DND-41 (cell line): ENCODE measurements around the gene BCO1.

Experiments
- EZH2 ChIP-seq: IDR thresholded peaks from 3 replicates; pipeline ENCODE4 v1.6.1; 2012; ENCODE audit warnings: borderline replicate concordance, low read depth, mild to moderate bottlenecking, moderate library complexity, low read length, inconsistent platforms; ENCODE audit not compliant: severe bottlenecking
- TF ChIP-seq, protein P1 (sequence below): IDR thresholded peaks from 2 replicates; pipeline ENCODE4 v1.5.1; 2012; ENCODE audit warnings: borderline replicate concordance, low read length, moderate library complexity, mild to moderate bottlenecking; ENCODE audit not compliant: poor library complexity, severe bottlenecking; ENCODE audit errors: extremely low read depth

DNA sequence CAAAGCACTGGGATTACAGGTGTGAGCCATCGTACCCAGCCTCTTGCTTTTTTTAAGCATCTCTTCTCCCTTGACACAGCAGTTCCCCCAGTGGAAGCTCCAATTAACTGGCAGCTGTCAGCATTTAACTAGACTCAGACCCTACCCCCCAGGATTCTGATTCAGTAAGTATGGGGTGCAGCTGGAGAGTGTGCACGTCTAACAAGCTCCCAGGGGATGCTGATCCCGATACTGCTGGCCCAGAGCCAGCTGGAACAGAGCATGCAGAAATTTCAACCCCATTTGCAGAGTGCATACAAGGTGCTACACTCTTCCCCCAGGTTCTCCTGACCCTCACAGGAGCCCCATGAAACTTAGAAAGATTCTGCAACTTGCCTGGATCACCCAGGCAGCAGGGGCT is 27.7 kb upstream of the BCO1 start:
- TF ChIP-seq, protein P1, sequence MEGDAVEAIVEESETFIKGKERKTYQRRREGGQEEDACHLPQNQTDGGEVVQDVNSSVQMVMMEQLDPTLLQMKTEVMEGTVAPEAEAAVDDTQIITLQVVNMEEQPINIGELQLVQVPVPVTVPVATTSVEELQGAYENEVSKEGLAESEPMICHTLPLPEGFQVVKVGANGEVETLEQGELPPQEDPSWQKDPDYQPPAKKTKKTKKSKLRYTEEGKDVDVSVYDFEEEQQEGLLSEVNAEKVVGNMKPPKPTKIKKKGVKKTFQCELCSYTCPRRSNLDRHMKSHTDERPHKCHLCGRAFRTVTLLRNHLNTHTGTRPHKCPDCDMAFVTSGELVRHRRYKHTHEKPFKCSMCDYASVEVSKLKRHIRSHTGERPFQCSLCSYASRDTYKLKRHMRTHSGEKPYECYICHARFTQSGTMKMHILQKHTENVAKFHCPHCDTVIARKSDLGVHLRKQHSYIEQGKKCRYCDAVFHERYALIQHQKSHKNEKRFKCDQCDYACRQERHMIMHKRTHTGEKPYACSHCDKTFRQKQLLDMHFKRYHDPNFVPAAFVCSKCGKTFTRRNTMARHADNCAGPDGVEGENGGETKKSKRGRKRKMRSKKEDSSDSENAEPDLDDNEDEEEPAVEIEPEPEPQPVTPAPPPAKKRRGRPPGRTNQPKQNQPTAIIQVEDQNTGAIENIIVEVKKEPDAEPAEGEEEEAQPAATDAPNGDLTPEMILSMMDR: no peak
- TF ChIP-seq EZH2: no peak
